Fibroblast of villous mesenchyme (primary cell): ENCODE measurements around the gene DFFB. TPM values are rescaled to one million over a fixed set of nuclear protein-coding genes. Genes with fewer than 3 reads are reported as not detected.

Experiments
- DNase-seq: peaks from one replicate; pipeline ENCODE4 v3.0.0-alpha.2; 2010; ENCODE audit warnings: low read depth
- H3K4me3 ChIP-seq: 2 replicates; pipeline ENCODE4 v1.5.1; 2011; ENCODE audit warnings: low read depth, mild to moderate bottlenecking, low read length
- total RNA-seq: library from RNA; depleted of rRNA; stranded (reverse); fragments of >200 nt; gene quantifications from 2 replicates; pipeline ENCODE4 v1.2.3, GENCODE V29; 2012
- TF ChIP-seq, protein P1 (sequence below): IDR thresholded peaks from 2 replicates; pipeline ENCODE4 v1.5.1; 2012; ENCODE audit warnings: low read depth, mild to moderate bottlenecking, low read length; ENCODE audit not compliant: insufficient read depth

DFFB gene
- total RNA-seq, 1 donor, result 4.7 TPM

DNA sequence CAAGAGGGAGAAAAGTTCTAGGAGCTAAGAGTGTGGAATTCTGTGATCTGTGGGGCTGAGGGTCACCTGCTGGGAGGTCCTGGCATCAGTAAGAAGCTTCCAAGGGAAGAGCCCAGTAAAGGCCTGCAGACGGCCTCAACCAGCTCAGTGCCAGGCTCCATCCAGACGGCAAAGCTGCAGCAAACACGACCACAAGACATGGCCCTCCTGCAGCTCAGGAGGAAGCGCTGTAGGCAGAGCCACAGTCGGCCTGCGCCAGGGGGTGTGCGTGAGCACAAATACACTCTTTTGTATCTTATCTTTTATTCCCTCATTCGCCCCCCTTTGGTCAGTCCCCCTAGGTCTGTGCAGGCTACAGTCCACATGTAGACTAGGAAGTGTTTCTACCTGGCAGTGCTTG is 29.4 kb downstream of the DFFB start:
- DNase-seq, result no peak
- TF ChIP-seq, protein P1, sequence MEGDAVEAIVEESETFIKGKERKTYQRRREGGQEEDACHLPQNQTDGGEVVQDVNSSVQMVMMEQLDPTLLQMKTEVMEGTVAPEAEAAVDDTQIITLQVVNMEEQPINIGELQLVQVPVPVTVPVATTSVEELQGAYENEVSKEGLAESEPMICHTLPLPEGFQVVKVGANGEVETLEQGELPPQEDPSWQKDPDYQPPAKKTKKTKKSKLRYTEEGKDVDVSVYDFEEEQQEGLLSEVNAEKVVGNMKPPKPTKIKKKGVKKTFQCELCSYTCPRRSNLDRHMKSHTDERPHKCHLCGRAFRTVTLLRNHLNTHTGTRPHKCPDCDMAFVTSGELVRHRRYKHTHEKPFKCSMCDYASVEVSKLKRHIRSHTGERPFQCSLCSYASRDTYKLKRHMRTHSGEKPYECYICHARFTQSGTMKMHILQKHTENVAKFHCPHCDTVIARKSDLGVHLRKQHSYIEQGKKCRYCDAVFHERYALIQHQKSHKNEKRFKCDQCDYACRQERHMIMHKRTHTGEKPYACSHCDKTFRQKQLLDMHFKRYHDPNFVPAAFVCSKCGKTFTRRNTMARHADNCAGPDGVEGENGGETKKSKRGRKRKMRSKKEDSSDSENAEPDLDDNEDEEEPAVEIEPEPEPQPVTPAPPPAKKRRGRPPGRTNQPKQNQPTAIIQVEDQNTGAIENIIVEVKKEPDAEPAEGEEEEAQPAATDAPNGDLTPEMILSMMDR, result no peak
- no peak overlapping the region for H3K4me3 ChIP-seq

- no peak for DNase-seq
- no peak overlapping the region for H3K4me3 ChIP-seq
- TF ChIP-seq, protein P1, result no peak
Observed at GRCh38 chr1:3888301-3888700, 31.0 kb downstream of the DFFB start.

DNA sequence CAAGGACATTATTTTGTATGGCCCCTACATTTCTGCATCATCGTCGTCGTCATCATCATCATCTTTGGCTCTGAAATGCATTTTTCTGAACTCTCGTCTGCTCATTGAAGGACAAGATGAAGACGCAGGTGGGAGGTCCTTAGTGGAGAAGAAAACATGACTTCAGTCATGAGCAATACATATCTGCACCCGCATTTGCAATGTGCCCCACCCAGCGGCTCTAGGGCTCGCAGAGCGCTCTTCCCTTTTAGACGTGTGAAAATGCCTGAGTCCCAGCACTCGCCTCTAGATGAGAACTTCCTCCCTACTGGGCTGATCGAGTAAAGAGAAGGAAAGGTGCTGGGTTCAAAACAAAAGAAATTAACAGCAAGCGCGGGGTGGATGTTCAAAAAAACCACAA is 32.7 kb downstream of the DFFB start:
- no peak overlapping the region for H3K4me3 ChIP-seq
- TF ChIP-seq, protein P1, result no peak
- no peak for DNase-seq

GRCh38 chr1:3890389-3891328 is 33.4 kb downstream of the DFFB start:
- DNase-seq, result no peak
- TF ChIP-seq, protein P1, result no peak
- no peak overlapping the region for H3K4me3 ChIP-seq

DNA sequence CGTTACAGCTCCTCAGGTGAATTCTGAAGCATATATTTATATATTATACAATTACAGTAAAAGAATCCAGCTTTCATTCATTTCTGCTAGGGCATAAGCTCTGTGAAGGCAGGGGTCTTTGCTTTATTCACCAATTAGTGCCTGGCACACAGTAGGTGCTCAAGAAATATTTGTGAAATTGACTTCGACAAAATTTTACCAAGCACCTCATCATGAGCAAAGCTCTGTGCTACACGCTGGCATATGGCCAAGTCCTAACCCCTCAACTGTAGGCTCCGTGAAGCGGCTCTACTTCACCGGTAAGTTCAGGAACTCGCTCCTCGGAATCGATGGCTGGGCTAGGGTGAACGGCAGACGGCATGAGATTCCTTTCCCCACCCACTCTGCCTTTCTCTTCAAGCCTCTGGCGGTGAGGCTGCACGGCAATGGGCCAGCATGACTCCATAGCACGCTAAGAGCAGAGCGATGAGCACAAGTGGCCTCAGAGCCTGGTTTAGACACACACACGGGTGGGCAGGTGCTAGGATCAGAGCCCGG is 34.1 kb downstream of the DFFB start:
- DNase-seq, result no peak
- TF ChIP-seq, protein P1, result no peak
- no peak overlapping the region for H3K4me3 ChIP-seq

- TF ChIP-seq, protein P1, result no peak
- H3K4me3 ChIP-seq, result no peak overlapping the region
- DNase-seq, result no peak
Observed at GRCh38 chr1:3892748-3893147, 35.5 kb downstream of the DFFB start.
